Measurements from ENCODE around the gene CCDC70.
A peak's percentile ranks its signal among the peaks of the same experiment; 100 is the strongest.
"Not testable (repeated sequence)": the region's sequence is repeated elsewhere in the genome, so short reads cannot be mapped to it uniquely, and the experiment has no call there.

CCDC70 gene

GRCh38 chr13:51882570-51883225 lies 20.9 kb downstream of the CCDC70 start:
- DNase-seq (ENCODE audit: low read depth in 1 of 2, low spot score in 1 of 2) = no peak
- in situ Hi-C loops (cut with HindIII; ENCODE audit: low pct_unique_long_range_greater_than_20kb, low sequenced_read_pairs) = no loop called here
- TF ChIP-seq JUND (IDR thresholded peaks at IDR 0.05; ENCODE audit: low read depth) = no peak

DNA sequence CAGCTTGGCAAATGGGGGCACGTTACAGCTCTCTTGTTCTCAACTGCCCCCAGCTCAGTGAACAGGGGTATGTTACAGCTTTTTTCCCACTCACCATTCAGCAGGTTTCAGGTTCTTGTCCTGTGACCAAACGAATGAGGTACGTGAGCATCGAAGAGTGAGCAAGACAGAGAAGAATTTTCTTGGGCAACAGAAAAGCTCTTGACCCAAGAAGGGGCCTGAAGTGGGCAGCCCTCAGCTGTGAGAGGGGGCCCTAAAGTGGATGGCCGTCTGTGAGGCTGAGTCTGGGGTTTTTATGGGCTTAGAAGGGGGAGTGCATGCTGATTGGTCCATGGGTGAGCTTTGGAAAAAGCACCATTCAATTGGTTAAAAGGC lies 21.4 kb downstream of the CCDC70 start:
- no peak for TF ChIP-seq JUND (IDR thresholded peaks at IDR 0.05; ENCODE audit: low read depth)
- in situ Hi-C loops (cut with HindIII; ENCODE audit: low pct_unique_long_range_greater_than_20kb, low sequenced_read_pairs) = no loop called here
- DNase-seq (ENCODE audit: low read depth in 1 of 2, low spot score in 1 of 2) = no peak

- in situ Hi-C loops (cut with HindIII; ENCODE audit: low pct_unique_long_range_greater_than_20kb, low sequenced_read_pairs) = no loop called here
- TF ChIP-seq JUND (IDR thresholded peaks at IDR 0.05; ENCODE audit: low read depth) = no peak
- no peak for DNase-seq (ENCODE audit: low read depth in 1 of 2, low spot score in 1 of 2)
These were observed 23.9 kb downstream of the CCDC70 start for GRCh38 chr13:51885651-51886050.

DNA sequence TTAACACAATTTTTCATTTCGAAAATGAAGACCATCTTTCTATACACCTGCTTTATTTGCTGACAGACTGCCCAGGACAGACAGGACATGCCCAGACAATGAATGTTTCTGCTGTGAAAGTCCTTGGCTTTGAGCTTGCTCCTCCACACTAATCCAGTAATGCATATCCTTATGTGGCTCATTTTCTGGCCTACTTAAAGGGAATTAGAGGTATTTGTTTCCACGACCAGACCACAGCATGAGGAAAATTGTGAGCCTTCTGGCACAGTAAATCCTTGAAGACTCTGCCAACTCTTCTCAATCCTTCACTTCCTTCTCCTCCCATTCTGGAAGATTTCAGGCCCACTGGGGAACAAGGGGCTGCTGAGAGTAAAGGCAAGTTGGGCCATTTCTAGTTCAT lies 25.7 kb downstream of the CCDC70 start:
- no peak for DNase-seq (ENCODE audit: low read depth in 1 of 2, low spot score in 1 of 2)
- in situ Hi-C loops (cut with HindIII; ENCODE audit: low pct_unique_long_range_greater_than_20kb, low sequenced_read_pairs) = no loop called here

GRCh38 chr13:51892657-51893056 lies 30.9 kb downstream of the CCDC70 start:
- in situ Hi-C loops (cut with HindIII; ENCODE audit: low pct_unique_long_range_greater_than_20kb, low sequenced_read_pairs) = no loop called here
- no peak for TF ChIP-seq JUND (IDR thresholded peaks at IDR 0.05; ENCODE audit: low read depth)
- DNase-seq (ENCODE audit: low read depth in 1 of 2, low spot score in 1 of 2) = no peak

More for the DNA sequence above, 25.7 kb downstream of the CCDC70 start:
- TF ChIP-seq JUND (IDR thresholded peaks at IDR 0.05; ENCODE audit: low read depth) = no peak

DNA sequence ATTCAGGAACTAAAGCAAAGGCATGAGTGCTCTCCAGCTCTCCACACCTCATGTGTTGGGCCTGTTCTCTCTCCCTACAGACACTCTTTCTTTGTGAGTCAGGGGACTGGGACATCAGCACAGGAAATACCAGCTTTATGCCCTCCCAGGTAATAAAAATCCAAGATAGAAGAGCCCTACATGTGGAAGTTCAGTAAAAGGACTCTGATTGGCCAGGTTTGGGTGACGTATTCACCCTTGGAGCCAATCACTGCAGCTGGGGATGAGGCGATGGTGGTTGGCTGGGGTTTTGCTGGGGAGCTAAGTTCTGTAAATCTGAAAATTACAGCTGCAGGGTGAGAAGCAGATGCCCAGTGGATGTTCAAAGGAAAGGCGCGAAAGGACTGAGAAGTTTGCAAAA lies 32.5 kb downstream of the CCDC70 start:
- in situ Hi-C loops (cut with HindIII; ENCODE audit: low pct_unique_long_range_greater_than_20kb, low sequenced_read_pairs) = no loop called here
- TF ChIP-seq JUND (IDR thresholded peaks at IDR 0.05; ENCODE audit: low read depth) = no peak

DNA sequence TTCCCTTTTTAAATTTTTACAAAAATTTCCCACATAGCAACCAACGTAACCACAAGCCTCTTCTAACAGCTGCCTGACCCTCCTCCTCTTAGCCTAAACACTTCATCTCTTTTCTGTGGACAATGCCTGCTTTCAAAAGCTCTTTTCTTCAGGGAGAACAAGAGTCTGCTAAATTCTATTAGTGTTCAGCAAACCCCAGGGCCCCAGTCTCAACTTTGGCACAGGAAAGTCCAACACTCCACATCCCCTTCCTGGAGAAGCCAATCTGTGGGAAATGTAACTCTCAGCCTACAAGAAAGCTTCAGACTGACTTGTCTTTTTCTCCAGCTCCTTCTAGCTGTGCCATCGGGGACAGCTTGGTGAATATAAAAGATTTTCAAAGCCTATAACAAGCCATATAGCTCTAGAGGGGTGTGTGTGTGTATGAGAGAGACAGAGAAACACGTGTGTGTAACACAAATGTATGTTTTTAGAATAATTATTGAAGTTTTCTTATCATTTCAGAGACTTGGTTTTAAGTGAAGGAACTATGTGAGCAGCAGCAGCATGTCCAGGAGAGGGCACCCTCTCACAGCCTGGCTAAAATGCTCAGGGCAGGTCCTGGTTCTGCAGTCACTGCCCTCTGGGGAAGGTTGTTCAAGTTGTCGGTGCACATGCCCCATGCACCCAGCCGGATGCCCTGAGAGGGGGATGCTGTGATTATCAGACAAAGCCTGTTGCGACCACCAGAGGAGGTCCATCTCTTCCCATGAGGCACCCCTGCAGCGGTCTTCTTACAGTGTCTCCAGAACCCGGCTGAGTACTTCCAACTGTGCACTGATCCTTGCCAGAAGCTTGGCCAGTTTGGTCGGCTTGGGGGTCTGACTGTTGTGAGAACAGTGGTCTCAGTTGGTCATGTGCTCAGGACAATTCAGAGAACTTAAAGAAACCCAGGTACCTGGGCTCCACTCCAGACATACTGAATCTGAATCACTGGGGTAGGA lies 34.4 kb downstream of the CCDC70 start:
- peak; percentile 59 to 66 for DNase-seq (ENCODE audit: low read depth in 1 of 2, low spot score in 1 of 2)
- in situ Hi-C loops (cut with HindIII; ENCODE audit: low pct_unique_long_range_greater_than_20kb, low sequenced_read_pairs) = no loop called here
- TF ChIP-seq JUND (IDR thresholded peaks at IDR 0.05; ENCODE audit: low read depth) = no peak

More for the DNA sequence above, 32.5 kb downstream of the CCDC70 start:
- no peak for DNase-seq (ENCODE audit: low read depth in 1 of 2, low spot score in 1 of 2)

GRCh38 chr13:51900471-51900870 lies 38.7 kb downstream of the CCDC70 start:
- no peak for TF ChIP-seq JUND (IDR thresholded peaks at IDR 0.05; ENCODE audit: low read depth)
- no peak for DNase-seq (ENCODE audit: low read depth in 1 of 2, low spot score in 1 of 2)
- in situ Hi-C loops (cut with HindIII; ENCODE audit: low pct_unique_long_range_greater_than_20kb, low sequenced_read_pairs) = no loop called here

GRCh38 chr13:51902776-51903175 lies 41.0 kb downstream of the CCDC70 start:
- in situ Hi-C loops (cut with HindIII; ENCODE audit: low pct_unique_long_range_greater_than_20kb, low sequenced_read_pairs) = no loop called here
- no peak for DNase-seq (ENCODE audit: low read depth in 1 of 2, low spot score in 1 of 2)
- TF ChIP-seq JUND (IDR thresholded peaks at IDR 0.05; ENCODE audit: low read depth) = no peak

- no peak for TF ChIP-seq JUND (IDR thresholded peaks at IDR 0.05; ENCODE audit: low read depth)
- no peak for DNase-seq (ENCODE audit: low read depth in 1 of 2, low spot score in 1 of 2)
- in situ Hi-C loops (cut with HindIII; ENCODE audit: low pct_unique_long_range_greater_than_20kb, low sequenced_read_pairs) = no loop called here
These were observed 44.0 kb downstream of the CCDC70 start for GRCh38 chr13:51905787-51906186.

DNA sequence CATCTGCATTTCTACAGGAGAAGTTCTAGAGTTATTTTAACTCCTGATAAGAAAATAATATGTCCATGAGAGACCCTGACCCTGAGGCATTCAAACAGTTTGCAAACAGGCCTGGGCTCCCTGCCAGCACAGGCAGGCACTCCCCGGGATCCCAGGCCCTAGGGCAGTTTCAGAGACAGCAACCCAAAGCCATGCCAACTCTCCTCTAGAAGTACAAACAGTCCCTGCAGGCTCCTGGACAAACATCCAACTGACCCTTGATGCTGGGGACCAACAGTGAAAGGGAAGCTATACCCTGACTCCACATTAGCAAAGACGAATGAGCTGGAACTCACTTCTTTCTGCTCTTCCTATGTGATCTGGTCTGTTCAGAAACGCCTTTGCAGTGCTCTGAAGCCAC lies 44.8 kb downstream of the CCDC70 start:
- in situ Hi-C loops (cut with HindIII; ENCODE audit: low pct_unique_long_range_greater_than_20kb, low sequenced_read_pairs) = no loop called here
- no peak for TF ChIP-seq JUND (IDR thresholded peaks at IDR 0.05; ENCODE audit: low read depth)
- peak in 1 of 2 experiments; percentile 56 for DNase-seq (ENCODE audit: low read depth in 1 of 2, low spot score in 1 of 2)

DNA sequence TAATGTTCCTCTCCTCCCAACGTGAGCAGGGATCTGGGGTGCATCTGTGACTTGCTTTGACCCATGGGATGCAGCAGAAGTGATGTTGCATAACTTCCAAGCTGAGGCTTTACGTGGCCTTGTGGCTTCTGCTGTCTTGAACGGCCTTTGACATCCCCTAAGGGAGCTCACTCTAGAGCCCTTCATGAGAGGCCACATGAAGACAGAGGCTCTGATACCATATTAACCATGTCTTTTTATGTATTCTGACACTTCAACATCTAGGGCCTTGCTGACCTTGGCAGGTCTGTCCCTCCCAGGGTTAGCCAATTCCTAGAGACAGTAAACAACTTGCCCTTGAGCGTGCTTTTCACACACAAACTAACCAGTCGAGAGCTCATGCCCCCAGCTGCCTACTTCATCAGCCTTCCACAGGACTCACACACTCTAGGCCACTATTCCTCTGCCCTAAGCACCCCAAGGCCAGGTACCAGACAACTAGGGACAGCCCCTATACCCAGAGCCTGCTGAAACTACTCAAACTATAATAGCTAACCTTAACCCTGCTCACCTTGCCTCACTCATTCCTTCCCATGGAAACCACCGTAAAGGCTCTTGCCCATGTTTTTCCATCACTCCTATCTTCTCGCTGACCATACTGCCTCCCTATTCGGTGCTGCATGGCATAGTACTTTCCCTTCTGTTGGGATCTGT lies 45.4 kb downstream of the CCDC70 start:
- DNase-seq (ENCODE audit: low read depth in 1 of 2, low spot score in 1 of 2) = no peak
- no peak for TF ChIP-seq JUND (IDR thresholded peaks at IDR 0.05; ENCODE audit: low read depth)
- in situ Hi-C loops (cut with HindIII; ENCODE audit: low pct_unique_long_range_greater_than_20kb, low sequenced_read_pairs) = no loop called here

- in situ Hi-C loops (cut with HindIII; ENCODE audit: low pct_unique_long_range_greater_than_20kb, low sequenced_read_pairs); DNase-seq (ENCODE audit: low read depth in 1 of 2, low spot score in 1 of 2): not testable (repeated sequence)
These were observed 47.5 kb downstream of the CCDC70 start for GRCh38 chr13:51909265-51909664.
